GM12878 (cell line): ENCODE results near the gene TOMM40L. TPM values are rescaled to one million over a fixed set of nuclear protein-coding genes. Genes with fewer than 3 reads are reported as not detected.
A peak's percentile ranks its signal among the peaks of the same experiment; 100 is the strongest.

Experiments
- CREB1 ChIP-seq: IDR thresholded peaks from 2 replicates; pipeline ENCODE4 v1.6.1; 2012; ENCODE audit warnings: low read depth, mild to moderate bottlenecking, inconsistent platforms
- DPF2 ChIP-seq: fragments of 450-650 bp; IDR thresholded peaks from 2 replicates; pipeline ENCODE4 v1.6.1; 2017; ENCODE audit warnings: mild to moderate bottlenecking
- E2F4 ChIP-seq: IDR thresholded peaks from 2 replicates; pipeline ENCODE4 v1.6.1; 2012; ENCODE audit warnings: low read depth, low read length, improper control_type of control experiment
- EED ChIP-seq: sonication (generic); IDR thresholded peaks from 2 replicates; pipeline ENCODE4 v1.6.1; 2016; ENCODE audit warnings: antibody characterized with exemption, low read depth
- MTA2 ChIP-seq: fragments of 450-650 bp; IDR thresholded peaks from 2 replicates; pipeline ENCODE4 v1.6.1; 2016; ENCODE audit warnings: low read depth, mild to moderate bottlenecking, moderate library complexity
- MTA3 ChIP-seq: IDR thresholded peaks from 2 replicates; pipeline ENCODE4 v1.6.1; 2012; ENCODE audit warnings: low read length, inconsistent platforms, borderline replicate concordance
- MXI1 ChIP-seq: fragments of 150-350 bp; IDR thresholded peaks from 2 replicates; pipeline ENCODE4 v1.6.1; 2011; ENCODE audit warnings: low read depth, mild to moderate bottlenecking, inconsistent platforms, low read length, improper control_type of control experiment
- RELB ChIP-seq: fragments of 450-650 bp; IDR thresholded peaks from 2 replicates; pipeline ENCODE4 v1.6.1; 2017; ENCODE audit warnings: low read depth, mild to moderate bottlenecking, moderate library complexity
- SIN3A ChIP-seq: IDR thresholded peaks from 2 replicates; pipeline ENCODE4 v1.6.1; 2012; ENCODE audit warnings: low read depth, low read length, improper control_type of control experiment
- ZBTB33 ChIP-seq: fragments of 450-650 bp; IDR thresholded peaks from 2 replicates; pipeline ENCODE4 v1.6.1; 2017; ENCODE audit warnings: mild to moderate bottlenecking
- polyA plus RNA-seq, 11 experiments: library from polyadenylated mRNA; depleted of rRNA in 4 of 11; unstranded in 6 of 11; stranded (reverse) in 5 of 11; fragments of >200 nt; fragmentation: Nextera tagmentation in 4 of 11; fragmentation: Illumina TruSeq in 1 of 11; extraction: Ambion mirVana in 4 of 11; extraction: Trizol in 1 of 11; gene quantifications; 1 replicate in 1 of 11; 2 replicates in 10 of 11; pipeline versions ENCODE4 v1.2.1 to v1.2.3, GENCODE V29; 2011 to 2016; ENCODE audit warnings: inconsistent platforms in 2 of 11, missing spikeins in 2 of 11, low read depth in 1 of 11
- total RNA-seq, 4 experiments: library from RNA; depleted of rRNA in 3 of 4; stranded (reverse); fragments of >200 nt in 3 of 4; fragmentation: Illumina TruSeq in 1 of 4; extraction: Trizol in 1 of 4; gene quantifications; 2 replicates each; pipeline versions ENCODE4 v1.2.1 to v1.2.3, GENCODE V29; 2013 to 2021

The TOMM40L gene
- total and polyA plus RNA-seq, 10 of the 15 experiments (the other 5 are each of a cell fraction or from before 2014, with no cell fraction given): 5.9 to 21.6 (median 15.7) TPM

- peak; percentile 66 for TF ChIP-seq MTA2
- TF ChIP-seq RELB: peak; percentile 68
- TF ChIP-seq SIN3A: 0 out of 2 replicates have a peak, but pooled peaks have one; percentile 2
- TF ChIP-seq CREB1: peak; percentile 3; the same call in 1 of the 2 replicates
- TF ChIP-seq MTA3: peak; percentile 75; the same call in 1 of the 2 replicates
- TF ChIP-seq EED: peak; percentile 72
- 0 out of 2 replicates have a peak, but pooled peaks have one; percentile 40 for TF ChIP-seq MXI1
- peak; percentile 87; the same call in 1 of the 2 replicates for TF ChIP-seq DPF2
- TF ChIP-seq E2F4: no peak
- TF ChIP-seq ZBTB33: no peak
These were observed 40.0 kb upstream of the TOMM40L start (continued) for GRCh38 chr1:161185732-161186311.
